Neuronal stem cell (in vitro differentiated cells): ENCODE measurements around the gene MYO9A.

Experiments used
- DNase-seq: peaks from one replicate; pipeline ENCODE4 v3.0.0-alpha.2; 2013; ENCODE audit warnings: low spot score
- H2AFZ ChIP-seq: one replicate; pipeline ENCODE4 v1.6.1; 2013; ENCODE audit warnings: mild to moderate bottlenecking, low read length, inconsistent platforms
- H2AK5ac ChIP-seq: 2 replicates; pipeline ENCODE4 v1.6.1; 2013; ENCODE audit warnings: low read depth, mild to moderate bottlenecking, inconsistent platforms, low read length, moderate library complexity, mixed read lengths
- H2BK120ac ChIP-seq: 2 replicates; pipeline ENCODE4 v1.6.1; 2013; ENCODE audit warnings: low read depth, mild to moderate bottlenecking, inconsistent platforms, low read length, moderate library complexity, mixed read lengths
- H2BK12ac ChIP-seq: one replicate; pipeline ENCODE4 v1.6.1; 2013; ENCODE audit warnings: low read length, inconsistent platforms
- H2BK15ac ChIP-seq: 2 replicates; pipeline ENCODE4 v1.6.1; 2013; ENCODE audit warnings: mild to moderate bottlenecking, low read length, inconsistent platforms, mixed read lengths
- H2BK5ac ChIP-seq: one replicate; pipeline ENCODE4 v1.6.1; 2013; ENCODE audit warnings: inconsistent platforms, mild to moderate bottlenecking, low read length, moderate library complexity
- H3K14ac ChIP-seq: one replicate; pipeline ENCODE4 v1.6.1; 2013; ENCODE audit warnings: low read length, inconsistent platforms
- H3K18ac ChIP-seq: 2 replicates; pipeline ENCODE4 v1.6.1; 2013; ENCODE audit warnings: low read length, inconsistent platforms
- H3K23ac ChIP-seq: 2 replicates; pipeline ENCODE4 v1.6.1; 2013; ENCODE audit warnings: low read depth, mild to moderate bottlenecking, mixed read lengths, low read length, inconsistent platforms; ENCODE audit not compliant: poor library complexity
- H3K27ac ChIP-seq: replicated peaks from 3 replicates; pipeline ENCODE4 v1.5.1; 2013; ENCODE audit warnings: low read length, inconsistent platforms
- H3K27me3 ChIP-seq, 3 experiments: 2 replicates each; pipeline ENCODE4 v1.6.1; 2013; ENCODE audit warnings: low read length in 3 of 3, mild to moderate bottlenecking in 2 of 3, inconsistent platforms in 1 of 3, low read depth in 1 of 3, mixed read lengths in 1 of 3, moderate library complexity in 1 of 3; ENCODE audit not compliant: control insufficient read depth in 3 of 3, insufficient read depth in 3 of 3
- H3K36me3 ChIP-seq, 2 donors: replicated peaks in 1 of 2; 2 replicates each; pipeline ENCODE4 v1.6.1; 2013; ENCODE audit warnings: low read length in 2 of 2; ENCODE audit not compliant: control insufficient read depth in 2 of 2, insufficient read depth in 2 of 2
- H3K4ac ChIP-seq: 2 replicates; pipeline ENCODE4 v1.6.1; 2013; ENCODE audit warnings: inconsistent platforms, mild to moderate bottlenecking, low read length, moderate library complexity
- H3K4me1 ChIP-seq, 2 donors: 1 replicate in 1 of 2; 2 replicates in 1 of 2; pipeline ENCODE4 v1.6.1; 2013; ENCODE audit warnings: low read length in 2 of 2, low read depth in 1 of 2; ENCODE audit not compliant: control insufficient read depth in 2 of 2, insufficient read depth in 1 of 2
- H3K4me2 ChIP-seq: one replicate; pipeline ENCODE4 v1.6.1; 2013; ENCODE audit warnings: mild to moderate bottlenecking, low read length, inconsistent platforms; ENCODE audit not compliant: insufficient read depth, poor library complexity, severe bottlenecking
- H3K4me3 ChIP-seq, 2 donors: 2 replicates each; pipeline ENCODE4 v1.5.1; 2013; ENCODE audit warnings: low read length in 2 of 2, mild to moderate bottlenecking in 2 of 2, inconsistent platforms in 1 of 2, moderate library complexity in 1 of 2
- H3K79me1 ChIP-seq: one replicate; pipeline ENCODE4 v1.6.1; 2013; ENCODE audit warnings: low read depth, mild to moderate bottlenecking, inconsistent platforms, low read length, moderate library complexity
- H3K9ac ChIP-seq: one replicate; pipeline ENCODE4 v1.6.1; 2013; ENCODE audit warnings: mild to moderate bottlenecking, low read depth, low read length, inconsistent platforms; ENCODE audit not compliant: poor library complexity
- H3K9me3 ChIP-seq, 2 donors: replicated peaks in 1 of 2; 2 replicates each; pipeline versions ENCODE3 to v1.6.1; 2013; ENCODE audit warnings: low read length in 2 of 2, mild to moderate bottlenecking in 2 of 2, inconsistent platforms in 1 of 2, low read depth in 1 of 2, mixed read lengths in 1 of 2, moderate library complexity in 1 of 2; ENCODE audit not compliant: control insufficient read depth in 2 of 2, insufficient read depth in 1 of 2
- H4K8ac ChIP-seq: one replicate; pipeline ENCODE4 v1.6.1; 2013; ENCODE audit warnings: low read depth, mild to moderate bottlenecking, inconsistent platforms, low read length, moderate library complexity
- H4K91ac ChIP-seq: one replicate; pipeline ENCODE4 v1.6.1; 2013; ENCODE audit warnings: low read length, low read depth, mild to moderate bottlenecking, inconsistent platforms; ENCODE audit not compliant: poor library complexity
- WGBS, 2 donors: extraction: QIAGEN DNeasy Blood & Tissue Kit; methylation state at CpG; one replicate each; pipeline ENCODE4 v1.1.7; 2013; ENCODE audit warnings: missing lambda C conversion rate in 2 of 2, mixed read lengths in 1 of 2; ENCODE audit not compliant: insufficient read length in 2 of 2, insufficient replicate concordance in 1 of 2; ENCODE audit errors: extremely low coverage in 2 of 2; 5-methylcytosine and 5-hydroxymethylcytosine counted together

MYO9A gene

DNA sequence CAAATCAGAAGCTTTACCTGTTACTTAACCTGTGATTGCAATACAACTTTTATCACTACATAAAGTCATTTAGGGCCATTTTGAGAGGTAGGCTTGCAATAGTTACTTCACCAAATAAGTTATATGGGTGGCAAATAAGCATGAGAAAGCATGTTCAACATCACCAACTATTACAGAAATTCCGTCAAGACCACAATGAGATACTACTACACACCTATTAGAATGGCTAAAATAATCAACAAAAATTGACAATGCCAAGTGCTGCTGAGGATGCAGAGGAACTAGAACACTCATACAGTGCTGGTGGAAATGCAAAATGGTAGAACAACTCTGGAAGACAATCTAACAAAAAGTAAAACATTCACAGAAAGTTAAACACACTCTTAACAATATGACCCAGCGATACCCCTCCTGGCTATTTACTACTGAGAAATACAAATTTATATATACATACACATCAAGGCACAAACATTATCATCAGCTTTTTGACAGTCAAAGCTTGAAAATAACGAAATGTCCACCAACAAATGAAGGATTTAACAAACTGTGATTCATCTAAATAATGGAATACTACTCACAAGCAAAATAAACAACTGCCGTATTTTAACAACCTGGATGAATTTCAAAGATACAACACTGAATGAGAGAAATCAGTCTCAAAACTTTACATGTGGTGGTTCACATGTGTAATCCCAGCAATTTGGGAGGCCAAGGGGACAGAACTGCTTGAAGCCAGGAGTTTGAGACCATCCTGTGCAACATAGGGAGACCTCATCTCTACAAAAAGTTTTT is 82.9 kb downstream of the MYO9A start:
- no peak overlapping the region for H4K8ac ChIP-seq
- H3K18ac ChIP-seq = no peak overlapping the region
- H3K9ac ChIP-seq = no peak overlapping the region
- peaks cover 4% of the 10 kb centered on the region for H3K79me1 ChIP-seq
- peaks cover 4 to 17% of the 10 kb centered on the region in 2 donors for H3K9me3 ChIP-seq
- no peak overlapping the region for H4K91ac ChIP-seq
- peaks cover 0 to 2% of the 10 kb centered on the region in 2 donors for H3K36me3 ChIP-seq
- no peak overlapping the region for H3K4me3 ChIP-seq
- H2BK15ac ChIP-seq = no peak overlapping the region
- no peak overlapping the region for H3K14ac ChIP-seq
- no peak overlapping the region for H3K23ac ChIP-seq
- no peak overlapping the region for H2BK12ac ChIP-seq
- H3K4ac ChIP-seq = no peak overlapping the region
- no CpG with 5 or more reads among the region's 4 CpGs for WGBS, 2 donors
- H2BK5ac ChIP-seq = no peak overlapping the region
- no peaks in the 10 kb centered on the region for H3K27me3 ChIP-seq
- no peaks in the 10 kb centered on the region for H3K4me1 ChIP-seq
- no peak overlapping the region for H2BK120ac ChIP-seq
- no peak overlapping the region for H2AFZ ChIP-seq
- H2AK5ac ChIP-seq = no peak overlapping the region
- no peak overlapping the region for H3K4me2 ChIP-seq
- no peak overlapping the region for H3K27ac ChIP-seq
- no peak for DNase-seq

DNA sequence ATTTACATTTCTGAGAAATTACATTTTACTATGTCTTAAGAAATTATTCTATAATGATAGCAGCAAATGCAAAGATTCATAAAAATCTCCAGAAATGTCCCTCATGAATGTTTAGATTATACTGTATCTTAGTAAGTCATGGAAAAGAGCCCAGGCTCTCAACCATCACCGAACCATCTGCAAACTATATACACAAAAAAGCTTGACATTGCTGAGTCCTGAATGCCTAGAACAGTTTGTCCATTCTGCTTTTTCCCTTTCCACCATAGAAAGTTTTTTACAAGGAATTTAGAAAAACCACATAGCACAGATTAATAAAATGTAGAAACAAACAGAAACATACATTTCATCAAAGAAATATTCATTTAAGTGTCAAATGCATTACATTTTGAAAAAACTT is 83.6 kb downstream of the MYO9A start:
- Histone ChIP-seq H4K8ac (no peak overlapping the region), H3K4me2 (no peak overlapping the region), H3K4me1 (no peaks in the 10 kb centered on the region), H3K27ac (no peak overlapping the region), H3K79me1 (peaks cover 4% of the 10 kb centered on the region), H2BK120ac (no peak overlapping the region), H2AK5ac (no peak overlapping the region), H3K14ac (no peak overlapping the region), H2BK15ac (no peak overlapping the region), H2BK5ac (no peak overlapping the region), H3K9me3 (peaks cover 4 to 17% of the 10 kb centered on the region in 2 donors), H3K18ac (no peak overlapping the region), H3K9ac (no peak overlapping the region), H3K23ac (no peak overlapping the region), H2BK12ac (no peak overlapping the region), H3K4me3 (no peak overlapping the region), H4K91ac (no peak overlapping the region), H3K4ac (no peak overlapping the region), H2AFZ (no peak overlapping the region), H3K36me3 (no peaks in the 10 kb centered on the region), H3K27me3 (no peaks in the 10 kb centered on the region)
- no peak for DNase-seq
- WGBS, 2 donors = no CpG with 5 or more reads among the region's 1 CpG

GRCh38 chr15:72033711-72034110 is 84.2 kb downstream of the MYO9A start:
- no peak overlapping the region for H3K9ac ChIP-seq
- no peak overlapping the region for H3K23ac ChIP-seq
- H3K4me1 ChIP-seq = no peaks in the 10 kb centered on the region
- no peak overlapping the region for H3K14ac ChIP-seq
- no peak overlapping the region for H3K27ac ChIP-seq
- no peak overlapping the region for H3K4me2 ChIP-seq
- no peak overlapping the region for H2BK5ac ChIP-seq
- H3K9me3 ChIP-seq = peaks cover 4 to 17% of the 10 kb centered on the region in 2 donors
- DNase-seq = no peak
- H3K4me3 ChIP-seq = no peak overlapping the region
- no peak overlapping the region for H3K18ac ChIP-seq
- H3K27me3 ChIP-seq = no peaks in the 10 kb centered on the region
- no peak overlapping the region for H4K91ac ChIP-seq
- H2AFZ ChIP-seq = no peak overlapping the region
- no peaks in the 10 kb centered on the region for H3K36me3 ChIP-seq
- peaks cover 4% of the 10 kb centered on the region for H3K79me1 ChIP-seq
- no peak overlapping the region for H2BK15ac ChIP-seq
- H3K4ac ChIP-seq = no peak overlapping the region
- no peak overlapping the region for H2AK5ac ChIP-seq
- no peak overlapping the region for H4K8ac ChIP-seq
- H2BK120ac ChIP-seq = no peak overlapping the region
- no peak overlapping the region for H2BK12ac ChIP-seq
- no CpG with 5 or more reads among the region's 7 CpGs for WGBS, 2 donors

- no peak overlapping the region for H2AK5ac ChIP-seq
- H2BK12ac ChIP-seq = no peak overlapping the region
- no peak overlapping the region for H3K4me3 ChIP-seq
- peaks cover 4 to 17% of the 10 kb centered on the region in 2 donors for H3K9me3 ChIP-seq
- no peaks in the 10 kb centered on the region for H3K36me3 ChIP-seq
- H2BK120ac ChIP-seq = no peak overlapping the region
- no peak overlapping the region for H2BK5ac ChIP-seq
- H4K8ac ChIP-seq = no peak overlapping the region
- no CpG with 5 or more reads among the region's 3 CpGs for WGBS, 2 donors
- no peak overlapping the region for H3K27ac ChIP-seq
- H4K91ac ChIP-seq = no peak overlapping the region
- H3K9ac ChIP-seq = no peak overlapping the region
- no peak overlapping the region for H2AFZ ChIP-seq
- H3K4ac ChIP-seq = no peak overlapping the region
- no peak for DNase-seq
- no peak overlapping the region for H3K4me2 ChIP-seq
- H3K27me3 ChIP-seq = no peaks in the 10 kb centered on the region
- H3K18ac ChIP-seq = no peak overlapping the region
- no peak overlapping the region for H2BK15ac ChIP-seq
- H3K4me1 ChIP-seq = no peaks in the 10 kb centered on the region
- H3K79me1 ChIP-seq = peaks cover 4% of the 10 kb centered on the region
- H3K14ac ChIP-seq = no peak overlapping the region
- H3K23ac ChIP-seq = no peak overlapping the region
Measured at GRCh38 chr15:72033285-72033684, 84.7 kb downstream of the MYO9A start.
